HAP-1 (cell line): ENCODE results near the gene NXN.
"Not testable (repeated sequence)": the region's sequence is repeated elsewhere in the genome, so short reads cannot be mapped to it uniquely, and the experiment has no call there.

Experiments used
- DNase-seq, 2 experiments: peaks; one replicate each; pipeline ENCODE4 v3.0.0-alpha.2; 2016 to 2020; ENCODE audit warnings: low spot score in 2 of 2
- H3K27me3 ChIP-seq: fragments of 250-450 bp; sonication (Bioruptor Pico); 2 replicates; pipeline ENCODE4 v1.5.1; 2020; ENCODE audit warnings: low read depth, mild to moderate bottlenecking, moderate library complexity
- H3K36me3 ChIP-seq: fragments of 250-450 bp; sonication (Bioruptor Pico); replicated peaks from 2 replicates; pipeline ENCODE4 v1.5.1; 2020; ENCODE audit warnings: mild to moderate bottlenecking
- H3K4me1 ChIP-seq: fragments of 250-450 bp; sonication (Bioruptor Pico); 2 replicates; pipeline ENCODE4 v1.5.1; 2020; ENCODE audit warnings: mild to moderate bottlenecking
- H3K4me3 ChIP-seq: fragments of 250-450 bp; sonication (Bioruptor Pico); 2 replicates; pipeline ENCODE4 v1.5.1; 2020; ENCODE audit warnings: mild to moderate bottlenecking, moderate library complexity
- H3K9me3 ChIP-seq: fragments of 250-450 bp; sonication (Bioruptor Pico); 2 replicates; pipeline ENCODE4 v1.5.1; 2020; ENCODE audit warnings: mild to moderate bottlenecking, moderate library complexity
- in situ Hi-C: fragments of 300-500 bp; cut with MboI; formaldehyde crosslinking; loops from 3 replicates; pipeline ENCODE4 v1.14.3; 2020; ENCODE audit warnings: low sequenced_read_pairs, inconsistent platforms, mixed read lengths

NXN gene

DNA sequence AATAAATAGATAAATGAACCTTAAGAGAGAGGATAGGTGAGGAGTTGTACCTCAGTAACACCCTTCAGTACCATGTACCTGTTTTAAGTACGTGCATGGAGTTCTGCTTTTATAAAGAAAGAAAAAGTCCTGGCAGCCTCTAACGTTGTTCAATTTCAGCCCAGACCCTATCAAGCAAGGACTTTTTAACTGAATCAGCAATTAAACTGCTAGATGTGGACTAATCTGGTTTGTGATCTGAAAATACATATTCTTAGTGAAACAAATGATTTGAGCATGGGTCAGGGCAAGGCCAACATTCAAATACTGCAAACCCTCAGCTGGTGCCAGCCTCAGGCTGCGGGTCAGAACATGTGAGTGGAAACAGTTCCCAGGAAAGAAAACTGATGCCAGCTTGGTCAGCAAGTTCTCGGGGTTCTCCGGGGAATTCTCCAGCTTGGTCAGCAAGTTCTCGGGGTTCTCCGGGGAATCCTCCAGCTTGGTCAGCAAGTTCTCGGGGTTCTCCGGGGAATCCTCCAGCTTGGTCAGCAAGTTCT lies 112.9 kb downstream of the NXN start:
- Histone ChIP-seq H3K4me1 (no peaks in the 10 kb centered on the region; the same call in none of the 2 replicates), H3K4me3 (no peak overlapping the region), H3K27me3 (no peaks in the 10 kb centered on the region), H3K9me3 (no peaks in the 10 kb centered on the region), H3K36me3 (peaks cover 4% of the 10 kb centered on the region)
- in situ Hi-C loops = no loop called here
- DNase-seq = no peak

DNA sequence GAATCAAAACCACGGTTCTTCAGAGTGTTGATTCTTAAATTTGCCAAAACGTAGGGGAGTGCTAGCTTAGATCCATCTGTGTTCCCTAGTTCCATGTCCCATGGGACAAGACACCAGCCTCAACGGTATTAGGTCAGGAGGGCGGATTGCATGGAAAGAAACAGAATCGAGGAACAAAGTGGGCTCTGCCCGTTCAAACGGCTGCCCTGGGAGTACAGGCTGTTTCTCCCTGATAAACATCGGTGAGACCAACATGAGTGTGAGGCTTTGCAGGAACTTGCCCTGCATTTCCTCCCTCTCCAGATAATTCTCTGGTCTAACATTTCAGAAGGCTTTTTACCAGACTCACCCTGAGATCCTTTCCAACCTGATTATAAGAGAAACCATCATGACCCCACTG lies 115.3 kb downstream of the NXN start:
- peaks cover 4% of the 10 kb centered on the region for H3K4me1 ChIP-seq
- peak overlapping the region; percentile 35 for H3K4me3 ChIP-seq
- H3K9me3 ChIP-seq = no peaks in the 10 kb centered on the region
- H3K27me3 ChIP-seq = no peaks in the 10 kb centered on the region
- DNase-seq = peak; percentile 21 to 27
- H3K36me3 ChIP-seq = peaks cover 4% of the 10 kb centered on the region
- in situ Hi-C loops = no loop called here

- DNase-seq = peak; percentile 50 to 82
These were observed 115.7 kb downstream of the NXN start for GRCh38 chr17:863880-864279.

GRCh38 chr17:862582-862981 lies 117.0 kb downstream of the NXN start:
- H3K4me3 ChIP-seq = no peak overlapping the region
- no peak for DNase-seq
- no peaks in the 10 kb centered on the region for H3K27me3 ChIP-seq
- H3K36me3 ChIP-seq = peaks cover 4% of the 10 kb centered on the region
- H3K9me3 ChIP-seq = no peaks in the 10 kb centered on the region
- in situ Hi-C loops = no loop called here
- H3K4me1 ChIP-seq = peaks cover 4% of the 10 kb centered on the region

More at GRCh38 chr17:863880-864279, 115.7 kb downstream of the NXN start:
- Histone ChIP-seq H3K4me3 (peak overlapping the region; percentile 35), H3K4me1 (peaks cover 4% of the 10 kb centered on the region), H3K9me3 (no peaks in the 10 kb centered on the region), H3K27me3 (no peaks in the 10 kb centered on the region), H3K36me3 (peaks cover 4% of the 10 kb centered on the region)
- in situ Hi-C loops = no loop called here

DNA sequence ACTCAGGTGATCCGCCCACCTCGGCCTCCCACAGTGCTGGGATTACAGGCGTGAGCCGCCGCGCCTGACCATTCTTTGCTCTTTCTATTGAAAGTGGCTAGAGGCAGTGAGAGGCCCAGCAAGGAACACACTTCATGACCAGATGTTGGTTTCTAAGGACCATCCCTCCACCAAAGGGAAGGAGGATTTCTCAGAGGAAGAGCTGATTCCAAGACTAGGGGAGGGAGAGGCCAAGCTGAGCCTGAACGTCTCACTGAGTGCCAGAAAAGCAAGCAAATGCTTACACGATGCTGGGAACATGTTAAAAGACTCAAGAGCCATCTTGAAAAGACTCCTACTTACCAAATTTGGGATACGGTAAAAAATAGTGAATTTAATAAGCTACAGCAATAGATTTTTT lies 118.2 kb downstream of the NXN start:
- in situ Hi-C loops = no loop called here
- Histone ChIP-seq H3K9me3 (no peaks in the 10 kb centered on the region), H3K4me3 (no peak overlapping the region), H3K27me3 (no peaks in the 10 kb centered on the region), H3K36me3 (peaks cover 4% of the 10 kb centered on the region), H3K4me1 (peaks cover 4% of the 10 kb centered on the region)
- DNase-seq = no peak

DNA sequence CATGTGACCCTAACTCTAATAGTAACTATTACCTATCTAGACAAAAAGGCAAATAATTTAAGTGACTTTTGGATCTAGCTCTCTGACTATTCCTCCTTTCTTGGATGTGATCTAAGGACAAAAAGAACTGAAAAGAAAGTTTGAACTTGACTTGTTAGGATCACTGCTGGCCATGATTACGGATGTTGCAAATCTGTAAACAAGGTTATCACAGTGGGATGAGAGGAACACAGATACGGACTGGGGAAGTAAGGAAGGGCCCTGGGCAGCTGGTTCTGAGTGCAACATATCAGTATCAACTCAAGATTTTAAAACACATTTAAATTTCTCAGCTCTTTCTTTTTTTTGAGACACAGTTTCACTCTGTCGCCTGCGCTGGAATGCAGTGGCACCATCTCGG lies 118.8 kb downstream of the NXN start:
- Histone ChIP-seq H3K36me3 (peaks cover 4% of the 10 kb centered on the region), H3K4me3 (no peak overlapping the region), H3K9me3 (no peaks in the 10 kb centered on the region), H3K27me3 (no peaks in the 10 kb centered on the region), H3K4me1 (peaks cover 4% of the 10 kb centered on the region)
- no peak for DNase-seq
- in situ Hi-C loops = no loop called here

DNA sequence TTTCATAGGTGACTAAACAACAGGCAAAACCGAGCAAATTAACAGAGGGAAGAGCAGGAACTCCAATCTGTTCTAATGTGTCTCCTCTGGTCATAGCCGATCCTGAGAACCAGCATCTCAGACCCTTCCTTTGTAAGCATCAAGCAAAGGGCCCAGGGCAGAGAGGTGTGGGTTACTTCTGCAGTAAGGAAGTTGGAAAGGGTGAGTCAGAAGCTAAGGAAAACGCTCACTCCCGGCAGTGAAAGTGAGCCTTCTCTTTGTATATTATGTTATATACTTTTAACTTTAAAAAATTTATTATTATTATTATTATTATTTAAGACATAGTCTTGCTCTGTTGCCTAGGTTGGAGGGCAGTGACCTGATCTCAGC lies 119.8 kb downstream of the NXN start:
- Histone ChIP-seq H3K27me3 (no peaks in the 10 kb centered on the region), H3K9me3 (no peaks in the 10 kb centered on the region), H3K36me3 (peaks cover 4% of the 10 kb centered on the region), H3K4me3 (no peak overlapping the region), H3K4me1 (peaks cover 4% of the 10 kb centered on the region)
- DNase-seq = no peak
- in situ Hi-C loops = no loop called here

DNA sequence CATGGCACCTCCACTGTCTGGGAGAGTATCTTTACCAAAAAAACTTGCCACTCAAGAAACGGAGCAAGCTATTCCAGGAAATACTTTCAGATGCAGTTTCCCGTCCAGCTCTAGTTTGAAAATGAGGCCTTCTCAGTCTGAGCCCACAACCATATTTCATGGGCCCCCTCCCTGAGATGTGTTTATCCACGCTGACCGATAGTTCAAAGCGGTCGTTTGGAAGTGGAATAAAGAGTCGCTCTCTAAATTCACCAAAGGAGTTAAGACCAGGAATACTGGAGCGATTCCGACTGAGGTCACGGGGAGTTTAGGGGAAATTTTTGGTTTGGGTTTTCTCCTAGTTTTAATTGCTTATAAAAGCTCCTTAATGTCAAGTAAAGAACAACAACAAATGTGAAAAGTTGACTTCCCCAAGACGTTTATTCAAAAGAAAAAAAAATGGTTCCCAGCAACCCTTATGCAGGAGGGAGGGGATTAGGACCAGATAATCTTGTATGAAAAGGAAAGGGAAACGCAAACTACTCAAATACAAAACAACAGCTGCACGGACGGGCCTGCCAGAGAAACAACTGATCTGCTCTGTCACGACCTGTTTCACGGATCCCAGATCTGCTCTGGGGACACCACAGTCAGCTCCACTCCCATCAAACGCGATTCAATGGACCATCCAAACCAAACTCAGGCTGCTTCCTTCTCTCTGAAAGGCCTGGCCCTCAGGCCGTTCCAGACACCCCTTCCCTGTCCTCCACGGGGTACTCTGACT lies 120.3 kb downstream of the NXN start:
- no peak overlapping the region for H3K4me3 ChIP-seq

GRCh38 chr17:856149-856548 lies 123.4 kb downstream of the NXN start:
- in situ Hi-C loops = no loop called here
- H3K9me3 ChIP-seq = no peaks in the 10 kb centered on the region
- DNase-seq = no peak
- no peaks in the 10 kb centered on the region for H3K27me3 ChIP-seq
- peaks cover 4% of the 10 kb centered on the region; the same call in 1 of the 2 replicates for H3K4me1 ChIP-seq
- no peak overlapping the region for H3K4me3 ChIP-seq
- no peaks in the 10 kb centered on the region for H3K36me3 ChIP-seq

More for the DNA sequence above, 120.3 kb downstream of the NXN start:
- Histone ChIP-seq H3K9me3 (no peaks in the 10 kb centered on the region), H3K4me1 (peaks cover 4% of the 10 kb centered on the region; the same call in 1 of the 2 replicates), H3K27me3 (no peaks in the 10 kb centered on the region), H3K36me3 (peaks cover 4% of the 10 kb centered on the region)
- in situ Hi-C loops = no loop called here
- DNase-seq = peak; percentile 66 to 70

- Histone ChIP-seq H3K36me3 (peaks cover 5% of the 10 kb centered on the region; the same call in 1 of the 2 replicates), H3K9me3 (no peaks in the 10 kb centered on the region), H3K4me1 (peaks cover 4% of the 10 kb centered on the region; the same call in 1 of the 2 replicates), H3K27me3 (no peaks in the 10 kb centered on the region), H3K4me3 (no peak overlapping the region)
- in situ Hi-C loops = no loop called here
- no peak for DNase-seq
These were observed 124.0 kb downstream of the NXN start for GRCh38 chr17:855569-855968.

GRCh38 chr17:852850-853249 lies 126.7 kb downstream of the NXN start:
- H3K27me3 ChIP-seq, H3K4me3 ChIP-seq, H3K9me3 ChIP-seq, in situ Hi-C loops, H3K36me3 ChIP-seq, H3K4me1 ChIP-seq, DNase-seq: not testable (repeated sequence)

GRCh38 chr17:852349-852748 lies 127.2 kb downstream of the NXN start:
- no peak for DNase-seq
- peaks cover 5% of the 10 kb centered on the region; the same call in 1 of the 2 replicates for H3K36me3 ChIP-seq
- in situ Hi-C loops = no loop called here
- H3K4me1 ChIP-seq = no peaks in the 10 kb centered on the region
- no peak overlapping the region for H3K4me3 ChIP-seq
- no peaks in the 10 kb centered on the region for H3K9me3 ChIP-seq
- no peaks in the 10 kb centered on the region for H3K27me3 ChIP-seq

GRCh38 chr17:851924-852323 lies 127.7 kb downstream of the NXN start:
- no peak for DNase-seq
- Histone ChIP-seq H3K4me1 (no peaks in the 10 kb centered on the region), H3K9me3 (no peaks in the 10 kb centered on the region), H3K4me3 (no peak overlapping the region), H3K27me3 (no peaks in the 10 kb centered on the region), H3K36me3 (peaks cover 5% of the 10 kb centered on the region; the same call in 1 of the 2 replicates)
- in situ Hi-C loops = no loop called here

GRCh38 chr17:850851-851763 lies 128.5 kb downstream of the NXN start:
- in situ Hi-C loops = no loop called here
- H3K27me3 ChIP-seq = no peaks in the 10 kb centered on the region
- no peak overlapping the region for H3K4me3 ChIP-seq

More at GRCh38 chr17:850851-851763, 128.5 kb downstream of the NXN start:
- H3K4me1 ChIP-seq = no peaks in the 10 kb centered on the region
- no peaks in the 10 kb centered on the region for H3K9me3 ChIP-seq
- no peak for DNase-seq
- H3K36me3 ChIP-seq = peaks cover 5% of the 10 kb centered on the region; the same call in 1 of the 2 replicates
